Non-pigmented ciliary epithelial cell (primary cell): ENCODE results near the gene SERPINA5.

ENCODE experiments used
- DNase-seq: peaks from one replicate; pipeline ENCODE4 v3.0.0-alpha.2; 2010; ENCODE audit warnings: low read depth

Gene SERPINA5, protein sequence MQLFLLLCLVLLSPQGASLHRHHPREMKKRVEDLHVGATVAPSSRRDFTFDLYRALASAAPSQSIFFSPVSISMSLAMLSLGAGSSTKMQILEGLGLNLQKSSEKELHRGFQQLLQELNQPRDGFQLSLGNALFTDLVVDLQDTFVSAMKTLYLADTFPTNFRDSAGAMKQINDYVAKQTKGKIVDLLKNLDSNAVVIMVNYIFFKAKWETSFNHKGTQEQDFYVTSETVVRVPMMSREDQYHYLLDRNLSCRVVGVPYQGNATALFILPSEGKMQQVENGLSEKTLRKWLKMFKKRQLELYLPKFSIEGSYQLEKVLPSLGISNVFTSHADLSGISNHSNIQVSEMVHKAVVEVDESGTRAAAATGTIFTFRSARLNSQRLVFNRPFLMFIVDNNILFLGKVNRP

DNA sequence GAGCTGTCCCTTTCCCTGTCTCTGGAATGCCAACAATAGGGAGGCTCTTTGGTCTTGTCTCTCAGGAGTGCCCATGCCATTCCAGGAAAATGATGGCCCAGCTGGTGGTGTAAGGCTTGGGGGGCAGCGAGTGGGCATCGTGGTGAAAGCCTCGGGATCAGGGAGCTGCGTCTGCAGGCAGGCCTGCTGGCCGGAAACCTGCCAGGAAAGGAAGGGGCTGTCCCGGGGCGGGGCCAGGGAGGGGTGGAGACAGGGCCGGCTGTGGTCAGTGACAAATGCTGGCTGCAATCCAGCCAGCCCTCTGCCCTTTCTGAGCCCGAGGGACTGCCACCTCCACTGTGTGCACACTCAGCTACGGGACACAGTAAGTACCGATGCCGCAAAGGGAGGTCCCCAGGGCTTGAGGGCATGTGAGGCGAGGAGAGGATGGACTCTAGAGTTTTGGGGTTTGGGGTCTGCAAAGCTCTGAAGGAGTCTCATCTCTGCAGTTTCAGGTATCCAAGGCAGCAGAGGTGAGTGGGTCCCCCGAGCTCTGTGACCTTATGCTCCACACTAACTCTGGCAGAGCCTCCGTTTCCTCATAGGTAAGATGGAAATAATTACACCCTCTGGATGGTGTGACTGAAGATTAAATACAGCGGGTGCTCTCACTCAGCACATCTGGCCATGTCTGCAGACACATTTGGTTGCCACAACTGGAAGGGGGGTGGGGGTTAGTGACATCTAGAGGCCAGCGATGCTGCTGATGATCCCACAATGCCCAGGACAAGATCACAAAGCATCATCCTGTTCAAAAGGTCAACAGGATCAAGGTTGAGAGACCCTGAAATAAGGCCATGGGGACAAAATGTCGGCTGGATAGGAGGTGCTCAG is at the start of gene SERPINA5:
SERPINA5 (plus strand) TSS at position 300 of the 873 bp plus-strand sequence. CDS start 5,937 bp downstream, outside the sequence.
- no peak for DNase-seq

DNA sequence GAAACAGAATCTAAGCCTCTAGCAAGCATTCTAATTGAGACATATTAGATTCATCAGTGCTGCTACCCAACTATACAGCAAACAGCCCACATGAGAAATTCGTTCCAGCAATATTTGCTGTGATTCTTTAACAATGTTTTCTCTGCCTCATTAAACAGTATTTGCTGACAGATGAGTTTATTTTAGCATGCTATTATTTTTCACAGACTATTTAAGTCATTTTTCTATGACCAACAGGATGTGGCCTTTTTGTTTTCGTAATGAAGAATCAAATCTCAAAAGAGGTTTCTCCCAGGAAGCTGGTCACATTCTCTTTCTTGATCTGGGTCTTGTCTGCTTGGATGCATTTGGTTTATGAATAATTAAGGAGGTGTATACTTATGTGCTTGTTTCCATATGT is 48.8 kb upstream of the SERPINA5 start:
- no peak for DNase-seq

DNA sequence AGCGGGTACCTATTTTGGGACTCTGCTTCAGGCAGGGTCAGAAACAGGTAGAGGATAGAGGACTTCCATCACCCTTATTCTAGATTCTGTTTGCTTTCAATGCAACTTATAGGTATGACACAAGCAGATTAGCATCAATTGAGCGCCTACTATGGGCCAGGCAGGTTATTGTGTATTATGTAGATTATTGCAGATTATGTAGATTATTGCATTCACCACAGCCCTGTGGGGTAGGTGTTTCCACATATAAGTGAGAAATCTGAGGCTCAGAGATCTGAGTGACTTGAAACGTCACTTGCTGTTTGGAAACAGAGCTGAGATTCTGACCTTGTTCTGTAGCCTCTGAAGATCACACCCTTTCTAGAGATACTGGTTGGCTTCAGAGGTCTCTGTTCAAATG is 45.7 kb upstream of the SERPINA5 start:
- DNase-seq: no peak

DNA sequence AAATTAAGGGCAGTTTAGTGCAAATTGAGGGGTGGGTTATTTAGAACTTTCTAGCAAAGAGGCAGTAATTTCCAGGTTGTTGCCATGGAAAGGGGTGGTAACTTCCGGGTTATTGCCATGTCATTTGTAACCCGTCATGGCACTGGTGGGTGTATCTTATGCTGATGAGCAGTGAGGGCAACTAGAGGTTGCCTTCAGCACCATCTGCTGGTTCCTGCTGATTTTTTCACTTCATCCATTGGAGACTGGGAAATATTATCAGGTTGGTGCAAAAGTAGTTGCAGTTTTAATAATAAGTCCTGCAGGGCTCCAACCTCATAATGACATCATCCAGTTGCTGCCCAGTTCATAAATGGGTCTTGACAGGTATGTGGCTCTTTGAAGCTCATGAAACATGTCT is 44.4 kb upstream of the SERPINA5 start:
- DNase-seq: no peak

DNA sequence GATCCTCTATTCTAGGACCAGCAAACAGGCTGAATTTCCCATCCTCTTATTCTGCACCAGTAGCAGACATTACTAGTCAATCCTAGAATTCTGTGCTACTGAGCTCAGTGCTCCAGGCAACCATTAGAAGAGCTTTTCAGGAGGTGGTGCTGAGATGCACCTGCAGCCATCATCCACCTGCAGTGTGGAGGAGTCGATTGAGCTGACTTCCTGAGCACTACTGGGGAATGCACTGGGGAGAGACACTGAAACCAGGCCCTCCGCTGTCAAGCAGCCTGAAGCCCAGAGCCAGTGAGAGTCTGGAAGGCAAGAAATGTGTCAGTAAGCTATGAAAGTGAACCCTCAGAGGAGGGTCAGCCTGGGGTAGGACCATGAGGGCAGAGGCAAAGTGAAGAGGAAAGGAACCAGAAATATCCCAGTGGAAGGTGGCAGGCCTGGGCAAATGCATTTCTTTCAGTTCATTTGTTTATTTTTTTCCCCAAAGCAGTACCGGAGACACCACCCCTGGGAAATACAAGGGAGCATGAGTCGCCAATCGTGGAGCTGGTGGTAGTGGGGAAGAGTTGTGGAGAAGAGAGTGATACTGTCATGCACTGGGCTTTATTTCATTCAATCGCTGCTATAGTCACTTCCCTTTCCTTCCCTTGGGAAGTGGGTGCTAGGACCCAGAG is 43.0 kb upstream of the SERPINA5 start:
- no peak for DNase-seq

DNA sequence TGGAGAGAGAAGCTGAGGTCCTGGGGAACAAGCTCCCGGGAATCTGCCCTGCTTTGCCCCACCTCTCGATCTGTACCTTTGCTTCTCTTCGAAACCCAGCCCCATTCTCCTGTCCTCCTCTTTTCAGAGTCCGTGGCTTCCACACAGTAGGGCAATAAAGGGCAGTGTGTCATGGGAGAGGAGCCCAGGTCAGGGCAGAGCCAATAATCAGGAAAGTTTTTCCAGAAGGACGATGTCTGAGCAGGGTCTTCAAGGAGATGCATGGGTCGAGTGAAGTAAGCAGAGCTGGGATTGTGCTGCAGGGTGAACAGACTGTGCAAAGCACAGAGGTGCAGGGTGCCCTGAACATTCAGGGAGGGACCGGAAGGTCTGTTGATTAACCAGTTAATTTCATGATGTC is 42.0 kb upstream of the SERPINA5 start:
- no peak for DNase-seq

DNA sequence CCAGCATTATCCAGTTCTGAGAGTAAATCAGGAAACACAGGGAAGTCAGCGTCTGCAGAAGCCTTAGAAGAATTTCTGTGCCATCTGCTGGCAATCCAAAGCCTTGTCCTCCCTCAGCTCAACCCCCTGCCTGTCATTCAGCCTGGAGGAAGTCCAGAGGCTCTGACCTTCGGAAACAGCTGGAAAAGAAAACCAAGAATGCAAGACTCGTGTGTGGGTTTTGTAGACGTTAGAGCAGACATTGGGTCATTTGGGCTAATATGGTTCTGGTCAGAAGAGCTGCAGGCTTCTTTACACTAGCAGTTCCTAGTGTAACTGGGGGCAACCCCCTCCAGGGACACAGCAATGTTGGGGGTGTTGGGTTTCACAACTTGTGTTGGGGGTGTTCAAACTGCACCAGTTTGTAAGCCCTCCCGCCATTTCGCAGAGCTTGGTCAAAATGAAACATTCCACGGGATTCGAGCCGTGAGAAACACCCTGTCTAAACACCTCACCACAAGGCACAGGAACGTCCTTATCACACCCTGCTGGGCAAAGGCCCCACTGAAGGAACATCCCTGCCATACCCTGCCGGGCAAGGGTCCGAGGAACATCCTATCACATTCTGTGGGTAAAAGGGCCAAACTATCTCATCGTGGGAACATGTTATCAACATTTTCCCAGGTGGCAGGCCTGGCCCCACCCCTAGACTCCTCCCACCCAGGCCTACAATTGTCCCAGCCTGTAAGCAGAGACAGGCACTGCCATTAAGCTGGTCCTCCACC is 41.0 kb upstream of the SERPINA5 start:
- DNase-seq: no peak

DNA sequence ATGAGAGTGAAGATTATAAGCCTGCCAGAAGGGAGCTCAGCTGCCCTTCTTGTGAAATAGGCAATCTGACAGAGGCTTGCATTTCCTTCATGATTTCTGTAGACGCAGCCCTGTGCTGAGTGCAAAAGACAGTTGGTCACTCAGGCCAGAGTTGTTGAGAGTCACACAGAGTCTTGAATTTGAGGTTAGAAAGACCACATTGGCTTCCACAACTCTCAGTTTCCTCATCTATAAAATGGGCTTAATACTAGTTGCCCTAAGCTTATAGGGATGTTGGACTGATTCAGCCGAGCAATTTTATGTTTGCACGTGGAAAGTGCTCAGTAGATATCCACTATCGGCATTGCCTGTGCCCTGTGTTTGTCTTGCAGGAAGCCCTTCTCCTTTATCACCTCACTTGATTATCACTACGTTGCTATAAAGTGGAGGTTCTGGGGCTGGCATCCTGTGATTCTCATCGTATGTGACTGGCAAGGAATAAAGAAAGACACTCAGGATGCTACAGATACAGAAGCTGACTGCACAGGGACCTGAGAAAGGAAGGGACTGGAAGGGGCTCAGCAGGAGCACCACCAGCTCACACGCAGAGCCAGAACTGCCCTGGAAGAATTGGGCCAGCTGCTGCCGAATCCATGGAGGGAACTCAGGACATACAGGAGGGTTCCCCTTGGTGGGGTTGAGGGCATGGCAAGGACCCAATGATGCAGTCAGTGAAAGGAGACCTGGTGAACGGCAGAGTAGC is 39.8 kb upstream of the SERPINA5 start:
- DNase-seq: no peak

DNA sequence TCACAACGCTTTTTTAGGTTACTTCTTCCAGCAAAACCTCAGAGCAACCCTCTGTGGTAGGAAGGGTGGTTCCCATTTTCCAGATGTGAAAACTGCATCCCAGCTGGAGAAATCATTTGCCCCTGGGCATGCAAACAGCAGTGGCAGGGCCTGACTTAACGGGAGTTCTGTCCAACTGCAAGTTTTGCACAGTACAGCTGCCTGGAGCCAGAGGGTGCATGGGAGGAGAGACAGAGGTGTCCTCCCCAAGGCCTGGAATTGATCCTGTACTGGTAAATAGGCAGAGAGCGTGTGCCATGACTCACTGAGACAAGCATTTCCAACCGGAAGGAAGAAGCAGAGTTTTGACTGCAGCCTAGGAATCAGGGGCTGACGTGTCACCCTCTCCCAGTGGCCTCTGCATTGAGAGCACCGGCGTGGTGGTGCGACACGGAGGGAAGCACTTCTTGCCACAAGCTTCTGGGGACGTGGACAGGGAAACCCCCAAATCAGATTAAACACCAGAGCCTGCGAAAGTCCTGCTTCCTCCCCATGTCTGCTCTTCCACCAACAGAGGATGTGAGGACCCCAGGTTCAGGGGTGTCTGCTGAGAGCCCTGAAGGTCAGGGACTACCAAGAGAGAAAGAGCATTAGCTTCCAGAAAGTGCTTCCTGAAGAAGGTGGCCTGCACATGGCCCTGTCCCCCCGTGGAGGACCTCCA is 39.0 kb upstream of the SERPINA5 start:
- DNase-seq: no peak

DNA sequence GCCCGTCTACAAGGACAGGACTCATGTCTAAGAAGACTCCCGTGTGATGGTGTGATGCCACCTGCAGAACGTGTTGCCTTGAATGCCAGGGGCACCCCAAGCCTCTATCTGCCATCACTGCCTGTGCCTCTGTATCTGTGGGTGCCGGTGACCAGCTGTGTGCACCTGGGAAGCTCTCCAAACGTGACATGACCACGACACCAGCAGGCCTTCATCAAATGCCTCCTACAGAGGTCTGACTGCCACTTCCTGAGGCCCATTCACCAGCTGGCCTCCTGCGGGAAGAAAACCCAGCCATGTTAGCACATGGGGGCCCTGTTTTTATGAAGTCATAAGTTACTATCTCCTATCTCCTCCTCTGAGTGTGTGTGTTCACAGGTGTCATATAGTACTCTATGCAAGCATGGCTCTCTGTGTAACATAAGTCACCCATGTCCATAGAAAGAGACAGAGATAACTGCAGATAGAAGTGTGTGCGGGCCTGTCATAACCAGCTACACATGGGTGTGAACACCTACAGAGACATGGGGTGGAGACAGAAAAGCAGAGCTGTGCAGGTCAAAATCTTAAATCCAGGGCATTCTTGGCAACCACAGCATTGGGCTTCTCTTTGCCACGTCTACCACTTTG is 38.3 kb upstream of the SERPINA5 start:
- no peak for DNase-seq

DNA sequence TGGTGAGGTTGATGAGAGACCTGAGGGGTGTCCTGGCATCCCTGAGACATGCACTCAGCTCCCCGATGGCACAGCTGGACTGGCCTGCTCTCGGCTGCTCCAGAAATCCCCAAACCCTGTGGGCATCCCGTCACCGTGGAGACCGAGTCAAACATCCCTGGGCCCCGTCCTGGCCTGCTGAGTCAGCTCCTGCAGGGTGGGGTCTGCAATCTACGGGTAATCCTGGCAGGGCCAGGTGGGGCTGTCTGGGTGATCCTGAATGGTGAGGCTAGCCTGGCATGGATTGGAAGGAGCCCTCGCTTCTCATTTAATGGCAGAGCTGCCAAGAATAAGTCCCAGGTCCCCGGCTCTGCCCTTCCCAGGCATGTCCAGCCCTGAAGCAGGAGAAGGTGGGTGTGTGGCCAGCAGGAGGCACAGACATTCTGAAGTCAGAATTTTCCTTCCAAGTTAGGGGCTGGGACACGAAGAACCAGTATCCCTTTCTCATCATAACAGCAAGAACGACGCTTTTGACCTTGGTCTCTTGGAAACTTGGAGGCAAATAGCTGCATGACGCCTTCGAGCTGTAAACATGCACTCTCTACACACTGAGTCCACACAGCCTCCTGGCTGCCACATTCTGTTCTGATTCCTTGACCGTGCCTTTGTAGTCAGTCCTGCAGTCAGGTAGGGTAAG is 37.6 kb upstream of the SERPINA5 start:
- no peak for DNase-seq

DNA sequence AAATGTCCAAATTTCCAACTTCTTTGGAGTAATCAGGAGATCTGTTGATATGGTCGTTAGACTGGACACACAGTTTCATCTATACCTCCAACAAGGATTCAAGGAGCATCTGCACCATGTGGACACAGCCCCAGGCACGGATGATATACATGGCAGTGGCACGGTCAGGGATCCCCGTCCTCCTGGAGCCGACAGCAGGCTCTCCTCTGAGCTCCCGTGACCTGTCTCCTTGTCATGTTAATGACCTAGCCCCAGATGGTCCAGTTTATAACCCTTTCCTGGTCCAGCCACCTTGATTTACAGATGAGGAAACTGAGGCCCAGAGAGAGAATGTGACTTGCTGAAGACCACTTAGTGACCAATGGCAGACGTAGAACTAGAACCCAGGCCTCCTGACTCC is 36.5 kb upstream of the SERPINA5 start:
- DNase-seq: no peak

DNA sequence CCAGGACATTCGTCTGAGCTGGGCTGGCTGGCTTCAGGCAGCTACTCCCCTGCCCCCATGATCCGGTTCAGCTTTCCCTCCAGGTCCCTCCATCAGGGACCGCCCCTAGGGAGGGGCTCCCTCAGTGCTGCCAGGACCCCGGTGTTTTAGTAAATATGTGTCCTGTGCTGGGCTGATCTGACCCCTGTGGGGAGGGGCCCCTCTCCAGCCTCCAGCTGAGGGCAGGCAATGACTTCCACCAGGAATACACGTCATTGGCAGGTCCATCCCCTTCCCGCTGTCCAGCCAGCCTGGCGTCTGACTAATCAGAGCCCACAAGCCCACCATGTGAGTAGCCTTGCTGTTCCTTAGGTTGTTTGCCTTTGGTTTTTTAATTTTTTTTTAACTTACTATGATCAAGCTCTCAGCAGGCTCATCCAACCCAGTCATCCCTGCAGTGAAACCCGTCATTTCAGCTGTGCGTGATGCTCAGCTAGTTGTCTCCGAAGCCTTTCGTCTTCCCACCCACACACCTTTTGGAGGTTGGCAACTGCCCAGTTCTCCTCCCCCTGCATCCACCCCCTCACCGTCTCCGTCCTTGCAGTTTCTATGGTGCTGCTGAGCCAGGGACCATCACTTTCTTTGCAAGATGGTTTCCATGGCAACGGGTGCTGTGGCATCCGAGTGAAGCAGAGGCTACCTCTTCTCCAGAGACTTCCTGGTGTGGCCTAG is 35.9 kb upstream of the SERPINA5 start:
- DNase-seq: no peak

DNA sequence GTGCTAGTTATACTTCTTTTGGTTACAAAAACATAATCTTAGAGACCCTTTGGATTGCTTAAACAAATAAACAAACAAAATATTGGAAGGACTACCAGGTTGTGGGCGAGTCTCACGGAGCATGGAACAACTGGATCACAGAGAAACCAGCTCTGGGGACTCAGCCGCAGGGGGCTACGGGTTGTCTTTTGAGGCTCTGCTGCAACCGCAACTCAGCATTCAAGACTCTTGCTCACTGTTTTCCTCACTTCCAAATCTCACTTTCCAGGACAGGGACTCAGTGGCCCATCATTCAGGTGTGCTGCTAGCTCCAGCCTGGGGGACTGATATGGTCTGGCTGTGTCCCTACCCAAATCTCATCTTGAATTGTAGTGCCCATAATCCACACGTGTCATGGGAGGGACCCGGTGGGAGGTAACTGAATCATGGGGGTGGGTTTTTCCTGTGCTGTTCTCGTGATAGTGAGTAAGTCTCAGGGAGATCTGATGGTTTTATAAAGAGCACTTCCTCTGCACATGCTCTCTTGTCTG is 34.0 kb upstream of the SERPINA5 start:
- no peak for DNase-seq

DNA sequence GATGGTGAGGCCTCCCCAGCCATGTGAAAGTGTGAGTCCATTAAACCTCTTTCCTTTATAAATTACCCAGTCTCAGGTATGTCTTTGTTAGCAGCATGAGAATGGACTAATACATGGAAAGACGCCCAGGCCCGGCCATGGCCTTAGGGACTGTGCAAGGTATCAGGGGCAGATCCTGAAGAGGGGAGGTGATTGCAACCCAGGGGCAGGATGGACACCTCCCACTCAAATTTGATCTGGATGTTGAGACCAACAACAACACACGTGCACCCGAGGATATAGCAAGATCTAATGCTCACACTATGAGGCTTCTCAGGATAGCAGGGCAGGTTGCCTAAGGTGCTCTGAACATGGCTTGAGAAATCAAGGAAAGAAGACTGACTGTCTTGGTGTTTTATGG is 33.5 kb upstream of the SERPINA5 start:
- DNase-seq: no peak

DNA sequence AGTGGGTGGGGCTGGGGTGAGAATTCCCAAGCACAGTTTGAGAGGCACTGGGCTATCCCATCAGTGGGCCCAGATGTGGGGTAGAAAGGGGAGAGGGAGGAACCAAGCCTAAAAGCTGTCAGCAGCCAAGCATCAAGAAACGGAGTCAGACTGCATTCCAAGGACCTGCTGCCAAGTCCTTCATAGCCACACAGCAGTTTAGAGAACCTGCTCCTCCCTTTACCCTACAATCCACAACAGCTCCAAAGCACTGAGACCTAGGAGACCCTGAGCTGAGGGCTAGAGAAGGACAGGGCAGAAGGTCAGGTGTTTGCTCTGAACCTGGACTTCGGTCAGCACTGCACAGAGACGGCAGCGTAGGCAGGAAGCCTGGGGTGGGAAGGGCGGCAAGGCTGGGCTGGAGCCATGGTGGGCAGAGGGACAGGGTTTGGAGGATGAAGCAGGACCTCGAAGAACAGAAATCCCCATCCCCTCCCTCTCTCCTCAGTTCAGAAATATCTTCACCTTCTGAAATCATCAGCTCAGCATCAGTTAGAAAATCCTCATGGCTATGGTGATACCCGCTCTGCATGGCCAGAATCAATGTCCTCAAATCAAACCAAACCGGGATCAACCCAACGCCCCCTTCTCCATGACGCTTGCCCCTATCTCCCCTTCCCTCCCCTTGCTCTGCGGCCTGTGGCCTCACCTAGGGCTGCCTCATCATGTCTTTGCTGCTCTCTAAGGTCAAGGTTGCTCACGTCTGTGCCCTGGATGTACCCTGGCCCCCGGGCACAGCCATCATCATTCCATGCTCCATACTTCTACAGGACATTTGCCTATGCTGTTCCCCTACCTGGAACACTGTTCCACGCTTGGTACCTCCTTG is 32.9 kb upstream of the SERPINA5 start:
- no peak for DNase-seq
